BLaER1 (cell line): Measurements from ENCODE around the gene SIAH2.
A peak's percentile ranks its signal among the peaks of the same experiment; 100 is the strongest.

Source experiments
- H3K27ac ChIP-seq: shearing (Covaris generic); formaldehyde crosslinking; 2 replicates; pipeline ENCODE4 v1.8.1; 2022
- H3K27me3 ChIP-seq: shearing (Covaris generic); formaldehyde crosslinking; 2 replicates; pipeline ENCODE4 v1.8.1; 2022
- H3K36me3 ChIP-seq: shearing (Covaris generic); formaldehyde crosslinking; 2 replicates; pipeline ENCODE4 v1.8.1; 2022
- H3K4me1 ChIP-seq: shearing (Covaris generic); formaldehyde crosslinking; 2 replicates; pipeline ENCODE4 v1.8.1; 2022
- H3K4me2 ChIP-seq: shearing (Covaris generic); formaldehyde crosslinking; 2 replicates; pipeline ENCODE4 v1.8.1; 2022
- H3K4me3 ChIP-seq: shearing (Covaris generic); formaldehyde crosslinking; 2 replicates; pipeline ENCODE4 v1.8.1; 2022
- H3K9ac ChIP-seq: shearing (Covaris generic); formaldehyde crosslinking; 2 replicates; pipeline ENCODE4 v1.8.1; 2022
- H3K9me3 ChIP-seq: shearing (Covaris generic); formaldehyde crosslinking; 2 replicates; pipeline ENCODE4 v1.8.1; 2022
- H4K20me1 ChIP-seq: shearing (Covaris generic); formaldehyde crosslinking; 2 replicates; pipeline ENCODE4 v1.8.1; 2022
- Cebpa-rat ChIP-seq: shearing (Covaris generic); IDR thresholded peaks from 2 replicates; pipeline ENCODE4 v1.8.1; 2022

SIAH2 gene

DNA sequence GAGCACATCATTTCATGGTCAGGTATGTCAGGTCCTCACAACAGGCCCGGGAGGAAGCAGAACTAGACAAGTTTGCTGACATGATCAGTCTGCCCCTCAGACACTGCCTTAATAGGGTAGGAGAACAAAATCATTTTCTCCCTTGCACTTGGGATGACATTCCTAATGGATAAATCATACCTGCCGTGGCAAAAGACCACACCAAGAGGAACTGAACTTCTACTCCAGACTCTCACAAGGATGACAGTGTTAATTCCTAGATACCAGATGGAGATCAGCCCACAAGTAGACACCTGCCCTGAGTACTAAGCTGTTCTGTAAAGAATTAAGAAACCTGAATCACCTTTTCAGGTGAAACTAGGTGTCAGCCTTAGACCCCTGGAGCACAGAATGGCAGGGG, 19.5 kb downstream of the SIAH2 start:
- H3K4me3 ChIP-seq: peak overlapping the region; percentile 36
- no peak for TF ChIP-seq Cebpa-rat
- peaks cover 40% of the 10 kb centered on the region for H3K36me3 ChIP-seq
- H3K27me3 ChIP-seq: no peaks in the 10 kb centered on the region
- H4K20me1 ChIP-seq: peaks cover 88% of the 10 kb centered on the region
- H3K4me1 ChIP-seq: peaks cover 100% of the 10 kb centered on the region
- H3K9me3 ChIP-seq: no peaks in the 10 kb centered on the region
- H3K9ac ChIP-seq: peak overlapping the region; percentile 70
- peak overlapping the region; percentile 73 for H3K27ac ChIP-seq
- H3K4me2 ChIP-seq: peak overlapping the region; percentile 92

DNA sequence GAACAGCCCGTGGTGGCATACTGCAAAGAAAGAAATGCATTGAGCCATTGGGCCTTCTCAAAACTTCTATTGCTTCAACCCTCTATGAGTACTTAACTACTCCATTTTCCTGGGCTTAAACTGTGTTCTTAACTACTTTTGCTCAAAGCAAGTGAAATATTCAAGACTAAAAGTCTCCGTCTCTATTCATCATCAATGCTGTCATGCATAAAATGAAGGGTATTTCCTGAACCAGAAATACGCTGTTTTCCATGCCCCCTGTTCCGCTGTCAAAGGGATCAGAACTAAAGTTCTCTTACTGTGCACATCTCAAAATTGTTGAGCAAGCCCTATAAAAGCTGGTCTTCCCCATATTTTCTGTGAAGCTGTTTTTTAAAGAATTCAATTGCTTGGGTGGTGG, 20.3 kb downstream of the SIAH2 start:
- peaks cover 82% of the 10 kb centered on the region for H4K20me1 ChIP-seq
- no peaks in the 10 kb centered on the region for H3K9me3 ChIP-seq
- H3K36me3 ChIP-seq: peaks cover 40% of the 10 kb centered on the region
- peak overlapping the region; percentile 70 for H3K9ac ChIP-seq
- H3K4me3 ChIP-seq: peak overlapping the region; percentile 36; the same call in 1 of the 2 replicates
- TF ChIP-seq Cebpa-rat: no peak
- H3K4me2 ChIP-seq: peak overlapping the region; percentile 92
- peak overlapping the region; percentile 73 for H3K27ac ChIP-seq
- H3K27me3 ChIP-seq: no peaks in the 10 kb centered on the region
- H3K4me1 ChIP-seq: peaks cover 100% of the 10 kb centered on the region

DNA sequence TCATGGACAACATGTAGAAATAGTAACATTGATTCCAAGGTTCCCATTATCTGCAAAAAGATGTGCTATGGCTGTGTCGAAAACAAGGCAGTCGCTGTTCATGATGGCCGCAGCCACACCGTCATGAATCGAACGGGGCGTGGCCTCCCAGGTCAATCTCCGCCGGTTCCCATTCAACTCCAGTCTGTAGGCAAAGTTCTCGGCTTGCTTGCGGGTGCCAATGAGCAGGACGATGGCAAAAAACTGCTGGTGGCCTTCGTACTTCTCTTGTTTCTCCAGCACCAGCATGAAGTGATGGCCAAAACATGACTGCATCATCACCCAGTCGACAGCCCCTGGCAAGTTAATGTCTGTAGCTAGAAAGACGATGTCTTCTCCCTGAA, 20.8 kb downstream of the SIAH2 start:
- peak overlapping the region; percentile 73 for H3K27ac ChIP-seq
- H3K36me3 ChIP-seq: peaks cover 40% of the 10 kb centered on the region
- peaks cover 100% of the 10 kb centered on the region for H3K4me1 ChIP-seq
- no peak overlapping the region for H3K4me3 ChIP-seq
- no peaks in the 10 kb centered on the region for H3K27me3 ChIP-seq
- H3K9me3 ChIP-seq: no peaks in the 10 kb centered on the region
- TF ChIP-seq Cebpa-rat: no peak
- H4K20me1 ChIP-seq: peaks cover 79% of the 10 kb centered on the region
- H3K4me2 ChIP-seq: peak overlapping the region; percentile 92
- H3K9ac ChIP-seq: no peak overlapping the region

DNA sequence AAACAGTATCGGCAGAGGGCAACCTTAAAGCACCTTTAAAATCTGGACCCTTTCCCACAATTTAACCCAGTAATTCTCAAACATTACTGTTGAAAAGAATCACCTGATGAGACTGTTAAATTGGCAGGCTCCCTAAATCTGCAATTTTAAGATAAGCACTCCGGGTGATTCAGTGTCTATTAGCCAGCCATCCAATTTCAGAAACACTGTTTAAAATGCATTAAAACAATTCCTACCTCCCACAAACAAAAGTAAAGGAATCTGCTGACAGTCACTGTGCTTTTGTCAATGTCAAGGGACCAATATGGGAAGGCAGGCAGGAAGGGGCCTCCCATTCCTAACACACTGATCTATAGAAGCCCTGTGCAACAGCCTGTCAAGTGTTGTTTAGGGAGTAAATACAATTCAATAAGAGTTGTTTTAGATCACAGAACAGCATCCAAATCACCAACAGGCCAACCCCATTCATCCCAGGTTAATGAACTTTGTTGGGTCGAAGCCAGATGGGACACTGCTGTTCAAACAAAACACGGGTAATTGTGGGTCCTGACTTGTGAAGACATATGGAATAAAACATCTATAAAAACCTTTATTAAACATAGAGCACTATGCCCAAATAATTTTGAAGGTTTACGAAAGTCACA, 21.4 kb downstream of the SIAH2 start:
- TF ChIP-seq Cebpa-rat: no peak
- Histone ChIP-seq H3K27me3 (no peaks in the 10 kb centered on the region), H3K4me1 (peaks cover 97% of the 10 kb centered on the region), H4K20me1 (peaks cover 74% of the 10 kb centered on the region), H3K9me3 (no peaks in the 10 kb centered on the region), H3K4me3 (no peak overlapping the region), H3K4me2 (peak overlapping the region; percentile 92), H3K36me3 (peaks cover 40% of the 10 kb centered on the region), H3K27ac (no peak overlapping the region), H3K9ac (no peak overlapping the region)

DNA sequence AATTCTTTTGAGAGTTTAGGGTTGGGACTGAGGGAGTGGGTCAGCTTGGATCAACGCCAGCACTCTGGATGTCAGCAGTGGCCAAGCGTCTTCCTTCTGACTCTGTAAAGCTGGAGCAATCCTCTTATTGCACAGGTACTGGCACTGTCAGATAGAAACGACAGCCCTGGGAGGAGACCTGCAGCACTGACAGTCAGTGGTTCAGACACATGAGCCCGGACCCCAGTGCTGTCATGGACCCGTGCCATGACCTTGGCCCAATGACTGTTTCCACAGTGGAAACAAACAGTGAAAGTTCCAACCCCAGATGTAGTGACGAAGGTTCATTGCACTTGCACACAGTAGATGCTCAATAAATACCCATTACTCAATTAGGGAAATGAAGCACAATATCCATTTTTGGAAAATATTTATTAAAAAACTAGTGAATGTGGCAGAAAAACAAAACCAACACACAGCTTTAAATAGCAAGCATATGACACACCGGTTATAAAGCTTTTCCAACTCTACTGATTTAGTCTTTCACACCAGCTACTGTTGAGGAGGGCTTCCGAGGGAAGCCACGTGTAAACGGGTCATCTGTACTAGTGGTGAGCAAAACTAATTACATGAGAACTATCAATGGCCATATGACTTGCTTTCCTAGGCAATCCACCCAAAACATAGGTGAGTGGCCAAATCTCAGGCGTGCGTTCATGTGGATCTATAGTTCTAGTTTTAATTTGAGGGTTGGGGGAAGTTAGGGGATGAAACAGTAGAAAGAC, 22.1 kb downstream of the SIAH2 start:
- no peak overlapping the region for H3K27ac ChIP-seq
- H3K9me3 ChIP-seq: no peaks in the 10 kb centered on the region
- H4K20me1 ChIP-seq: peaks cover 67% of the 10 kb centered on the region
- no peak overlapping the region for H3K4me3 ChIP-seq
- H3K36me3 ChIP-seq: peaks cover 34% of the 10 kb centered on the region
- peak overlapping the region; percentile 92 for H3K4me2 ChIP-seq
- no peak overlapping the region for H3K9ac ChIP-seq
- no peak for TF ChIP-seq Cebpa-rat
- no peaks in the 10 kb centered on the region for H3K27me3 ChIP-seq
- peaks cover 90% of the 10 kb centered on the region for H3K4me1 ChIP-seq

DNA sequence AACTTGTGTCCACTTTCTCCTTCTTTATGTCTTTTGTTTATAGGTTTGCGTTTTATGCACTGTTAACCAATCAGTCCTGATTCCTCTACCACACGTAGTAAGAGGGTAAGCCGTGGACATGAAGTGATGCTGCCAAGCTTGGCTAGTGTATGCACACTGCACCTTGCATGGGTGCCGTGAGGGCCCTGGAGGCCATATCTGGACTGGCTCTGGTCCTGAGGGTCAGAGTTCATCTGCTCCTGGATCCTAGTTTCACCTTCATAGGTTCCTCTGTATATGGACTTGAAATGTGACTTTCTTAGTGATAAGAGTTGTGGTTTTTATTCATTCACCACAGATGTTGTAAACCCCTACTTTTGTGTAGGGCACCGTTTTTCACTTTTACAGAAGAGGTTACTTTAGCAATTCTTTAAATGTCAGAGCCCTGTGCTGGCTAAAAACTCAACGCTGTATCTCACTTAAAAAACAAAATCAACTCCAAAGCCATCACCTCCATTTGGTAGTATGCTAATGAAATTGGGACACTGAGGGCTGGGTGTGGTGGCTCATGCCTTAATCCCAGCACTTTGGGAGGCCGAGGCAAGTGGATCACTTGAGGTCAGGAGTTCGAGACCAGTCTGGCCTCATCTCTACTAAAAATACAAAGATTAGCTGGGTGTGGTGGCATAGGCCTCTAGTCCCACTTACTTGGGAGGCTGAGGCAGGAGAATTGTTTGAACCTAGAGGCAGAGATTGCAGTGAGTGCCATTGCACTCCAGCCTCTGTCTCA, 22.9 kb downstream of the SIAH2 start:
- Histone ChIP-seq H3K9ac (no peak overlapping the region), H3K4me1 (peaks cover 81% of the 10 kb centered on the region), H3K4me2 (0 out of 2 replicates have a peak overlapping the region, but pooled peaks have one; percentile 56)

DNA sequence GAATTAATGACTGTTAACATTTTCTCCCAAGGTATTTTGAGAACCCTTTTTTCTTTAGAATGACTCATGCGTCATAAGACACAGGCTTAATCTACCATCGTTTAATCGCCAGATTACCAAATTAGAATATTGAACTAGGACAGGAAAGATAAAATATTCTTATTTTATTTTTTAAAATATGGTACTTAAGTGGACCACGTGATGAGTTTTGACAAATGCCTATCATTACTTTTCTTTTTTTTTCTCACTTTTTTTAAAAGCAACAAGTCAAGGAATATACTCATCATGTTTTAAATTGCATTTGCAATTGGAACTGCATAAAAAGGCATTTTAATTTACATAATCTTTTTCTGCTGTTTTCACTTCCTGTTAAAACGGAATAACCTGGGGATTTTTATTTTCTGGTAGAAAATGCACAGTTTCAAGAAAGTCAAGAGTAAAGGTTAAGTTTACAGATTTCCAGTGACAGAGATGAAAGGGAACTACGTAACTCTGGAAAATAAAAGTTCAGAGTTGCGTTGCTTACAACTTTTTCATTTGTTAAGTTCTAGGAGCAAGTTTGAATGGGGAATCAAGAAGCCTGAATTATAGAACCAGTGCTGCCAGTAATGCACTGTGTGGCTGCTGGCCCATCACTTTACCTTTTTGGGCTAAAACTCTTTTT, 23.6 kb downstream of the SIAH2 start:
- peaks cover 74% of the 10 kb centered on the region for H3K4me1 ChIP-seq
- H3K4me3 ChIP-seq: no peak overlapping the region
- H3K27me3 ChIP-seq: no peaks in the 10 kb centered on the region
- no peak for TF ChIP-seq Cebpa-rat
- H4K20me1 ChIP-seq: peaks cover 51% of the 10 kb centered on the region
- no peak overlapping the region for H3K9ac ChIP-seq
- H3K27ac ChIP-seq: no peak overlapping the region
- peaks cover 33% of the 10 kb centered on the region for H3K36me3 ChIP-seq
- no peaks in the 10 kb centered on the region for H3K9me3 ChIP-seq
- peak overlapping the region; percentile 56; the same call in 1 of the 2 replicates for H3K4me2 ChIP-seq

More for the DNA sequence above, 22.9 kb downstream of the SIAH2 start:
- H4K20me1 ChIP-seq: peaks cover 58% of the 10 kb centered on the region
- H3K36me3 ChIP-seq: peaks cover 33% of the 10 kb centered on the region
- H3K27me3 ChIP-seq: no peaks in the 10 kb centered on the region
- no peak overlapping the region for H3K27ac ChIP-seq
- TF ChIP-seq Cebpa-rat: no peak
- no peak overlapping the region for H3K4me3 ChIP-seq
- no peaks in the 10 kb centered on the region for H3K9me3 ChIP-seq

DNA sequence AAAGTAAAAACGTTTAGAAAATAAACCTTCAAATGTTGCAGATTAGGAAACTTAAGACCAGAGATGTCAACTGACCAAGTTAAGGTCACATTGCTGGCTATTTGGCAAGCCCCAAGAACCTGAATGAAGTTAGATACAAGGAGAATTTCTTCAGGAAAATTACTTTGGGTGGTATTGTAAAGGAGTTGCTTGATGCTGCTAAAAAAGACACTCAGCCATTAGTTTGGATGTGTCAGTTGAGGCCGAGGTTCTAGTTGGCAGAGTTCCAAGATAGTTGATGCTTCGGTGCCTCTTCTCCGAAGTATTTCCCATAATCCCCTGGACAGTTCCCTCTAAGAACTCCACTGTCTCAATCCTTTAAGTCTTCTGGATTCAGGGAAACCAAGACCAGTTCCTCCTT, 24.3 kb downstream of the SIAH2 start:
- Histone ChIP-seq H3K9me3 (no peaks in the 10 kb centered on the region), H3K4me1 (peaks cover 72% of the 10 kb centered on the region), H3K36me3 (peaks cover 33% of the 10 kb centered on the region), H3K9ac (no peak overlapping the region), H3K27ac (no peak overlapping the region), H4K20me1 (peaks cover 44% of the 10 kb centered on the region), H3K4me3 (no peak overlapping the region), H3K27me3 (no peaks in the 10 kb centered on the region), H3K4me2 (peak overlapping the region; percentile 56; the same call in 1 of the 2 replicates)
- no peak for TF ChIP-seq Cebpa-rat

DNA sequence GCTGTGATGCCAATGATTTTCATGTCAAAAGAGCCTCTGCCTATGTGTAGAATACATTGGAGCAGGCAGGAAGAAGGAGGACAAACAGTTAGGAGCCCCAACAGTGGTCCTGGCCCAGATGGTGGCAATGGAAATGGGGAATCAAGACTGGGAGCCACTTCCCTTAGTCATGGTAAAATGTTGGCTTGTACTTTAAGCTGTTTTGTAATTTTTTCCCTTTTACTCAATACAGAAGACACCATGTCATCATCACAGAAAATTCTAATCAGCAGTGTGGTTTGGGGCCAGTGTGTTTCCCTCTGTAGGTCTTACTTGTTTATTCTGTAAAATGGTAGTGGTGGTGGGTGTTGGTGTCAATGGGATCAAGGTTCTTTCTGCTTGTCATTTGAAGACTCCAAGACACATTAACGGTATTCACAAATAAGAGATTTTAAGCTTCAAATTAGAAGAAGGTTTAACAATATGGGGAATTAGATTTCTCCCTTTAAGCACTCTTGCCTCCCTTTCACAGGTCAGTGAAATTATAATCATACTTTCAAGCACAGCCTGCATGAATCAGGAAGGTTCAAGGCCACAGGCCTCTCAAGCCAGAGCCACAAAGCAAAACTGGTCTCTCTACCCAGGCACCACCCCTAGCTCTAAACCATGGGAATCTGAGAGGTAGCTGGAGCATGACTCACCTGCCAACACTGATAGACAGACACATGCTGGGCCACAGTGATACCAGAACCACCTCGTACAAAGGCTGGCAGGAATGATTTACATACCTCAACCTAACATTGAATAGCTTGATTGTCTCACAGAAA, 24.9 kb downstream of the SIAH2 start:
- Histone ChIP-seq H3K36me3 (peaks cover 33% of the 10 kb centered on the region), H3K9me3 (no peaks in the 10 kb centered on the region), H3K4me1 (peaks cover 72% of the 10 kb centered on the region), H3K27ac (no peak overlapping the region), H3K4me2 (peak overlapping the region; percentile 56), H3K4me3 (no peak overlapping the region), H3K9ac (no peak overlapping the region), H4K20me1 (peaks cover 38% of the 10 kb centered on the region), H3K27me3 (no peaks in the 10 kb centered on the region)
- TF ChIP-seq Cebpa-rat: no peak
